AG09309 (cell line): Measurements from ENCODE around the gene REPS1.
"Not testable (repeated sequence)": the region's sequence is repeated elsewhere in the genome, so short reads cannot be mapped to it uniquely, and the experiment has no call there.

Experiments used
- DNase-seq: peaks from one replicate; pipeline ENCODE4 v3.0.0-alpha.2; 2010; ENCODE audit warnings: low read depth
- H3K4me3 ChIP-seq: 2 replicates; pipeline ENCODE4 v1.5.1; 2011; ENCODE audit warnings: mild to moderate bottlenecking, low read depth, low read length, moderate library complexity; ENCODE audit not compliant: control insufficient read depth
- CTCF ChIP-seq: IDR thresholded peaks from 2 replicates; pipeline ENCODE4 v1.5.1; 2011; ENCODE audit warnings: mild to moderate bottlenecking, low read depth, low read length, inconsistent platforms; ENCODE audit not compliant: insufficient read depth, control insufficient read depth; ENCODE audit errors: missing control alignments

REPS1 gene

GRCh38 chr6:138945354-138945753 is 42.7 kb downstream of the REPS1 start:
- no peak for TF ChIP-seq CTCF
- no peak for DNase-seq
- H3K4me3 ChIP-seq: no peak overlapping the region

- no peak overlapping the region for H3K4me3 ChIP-seq
- no peak for TF ChIP-seq CTCF
- DNase-seq: no peak
These were observed 43.6 kb downstream of the REPS1 start for GRCh38 chr6:138944412-138944811.

GRCh38 chr6:138943089-138943625 is 44.9 kb downstream of the REPS1 start:
- no peak for DNase-seq
- no peak overlapping the region for H3K4me3 ChIP-seq
- TF ChIP-seq CTCF: no peak

GRCh38 chr6:138936873-138937272 is 51.2 kb downstream of the REPS1 start:
- DNase-seq, H3K4me3 ChIP-seq: not testable (repeated sequence)

- no peak for TF ChIP-seq CTCF
- H3K4me3 ChIP-seq: no peak overlapping the region
- no peak for DNase-seq
These were observed 56.4 kb downstream of the REPS1 start for GRCh38 chr6:138931660-138932059.

GRCh38 chr6:138926579-138926978 is 61.5 kb downstream of the REPS1 start:
- TF ChIP-seq CTCF: no peak
- DNase-seq: no peak
- H3K4me3 ChIP-seq: no peak overlapping the region

- DNase-seq: no peak
- TF ChIP-seq CTCF: no peak
- H3K4me3 ChIP-seq: no peak overlapping the region
These were observed 62.2 kb downstream of the REPS1 start for GRCh38 chr6:138925806-138926205.
